ENCODE measurements around the gene EFS. TPM values are rescaled to one million over a fixed set of nuclear protein-coding genes. Genes with fewer than 3 reads are reported as not detected.

The EFS gene
- total RNA-seq, 1 experiment from 2014 or later = not detected

GRCh38 chr14:23405516-23406025, 40.6 kb upstream of the EFS start:
- Histone ChIP-seq H3K36me3 (ENCODE audit: control insufficient read depth, insufficient read depth, low read length) (no peaks in the 10 kb centered on the region), H3K9me3 (ENCODE audit: control insufficient read depth, insufficient read depth, low read depth, low read length) (no peaks in the 10 kb centered on the region), H3K4me3 (ENCODE audit: low read depth in 2 of 2, low read length in 2 of 2) (no peak overlapping the region), H3K27me3 (ENCODE audit: control insufficient read depth, insufficient read depth, low read length) (no peaks in the 10 kb centered on the region; the same call in 1 of the 2 replicates), H3K4me1 (ENCODE audit: control insufficient read depth, insufficient read depth, low read length) (no peaks in the 10 kb centered on the region), H3K27ac (ENCODE audit: low read length) (no peak overlapping the region)
- ChIA-PET POLR2A (no interaction called here), CTCF (no interaction called here)
- DNase-seq (ENCODE audit: low read depth, low spot score) (no peak), ATAC-seq (no peak)
- in situ Hi-C loops (cut with HindIII; ENCODE audit: low pct_unique_long_range_greater_than_20kb, low sequenced_read_pairs) = no loop called here
- TF ChIP-seq TCF7L2 (IDR thresholded peaks at IDR 0.05; ENCODE audit: low read depth, low read length) = no peak
- no peak for TF ChIP-seq POLR2AphosphoS5 (IDR thresholded peaks at IDR 0.05; ENCODE audit: low read depth, low read length)
- TF ChIP-seq REST (IDR thresholded peaks at IDR 0.05; ENCODE audit: insufficient read depth in 1 of 2, low read depth in 2 of 2, low read length in 1 of 2) = no peak
- no peak for TF ChIP-seq SIN3A (IDR thresholded peaks at IDR 0.05; ENCODE audit: borderline replicate concordance, insufficient read depth, low read depth, low read length)
- TF ChIP-seq, protein P1, sequence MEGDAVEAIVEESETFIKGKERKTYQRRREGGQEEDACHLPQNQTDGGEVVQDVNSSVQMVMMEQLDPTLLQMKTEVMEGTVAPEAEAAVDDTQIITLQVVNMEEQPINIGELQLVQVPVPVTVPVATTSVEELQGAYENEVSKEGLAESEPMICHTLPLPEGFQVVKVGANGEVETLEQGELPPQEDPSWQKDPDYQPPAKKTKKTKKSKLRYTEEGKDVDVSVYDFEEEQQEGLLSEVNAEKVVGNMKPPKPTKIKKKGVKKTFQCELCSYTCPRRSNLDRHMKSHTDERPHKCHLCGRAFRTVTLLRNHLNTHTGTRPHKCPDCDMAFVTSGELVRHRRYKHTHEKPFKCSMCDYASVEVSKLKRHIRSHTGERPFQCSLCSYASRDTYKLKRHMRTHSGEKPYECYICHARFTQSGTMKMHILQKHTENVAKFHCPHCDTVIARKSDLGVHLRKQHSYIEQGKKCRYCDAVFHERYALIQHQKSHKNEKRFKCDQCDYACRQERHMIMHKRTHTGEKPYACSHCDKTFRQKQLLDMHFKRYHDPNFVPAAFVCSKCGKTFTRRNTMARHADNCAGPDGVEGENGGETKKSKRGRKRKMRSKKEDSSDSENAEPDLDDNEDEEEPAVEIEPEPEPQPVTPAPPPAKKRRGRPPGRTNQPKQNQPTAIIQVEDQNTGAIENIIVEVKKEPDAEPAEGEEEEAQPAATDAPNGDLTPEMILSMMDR (IDR thresholded peaks at IDR 0.05) = no peak
- BruUV-seq (replicated peaks) = no TSS peak
- intact Hi-C loops (cut with micrococcal nuclease; ENCODE audit: unreplicated experiment) = no loop called here

DNA sequence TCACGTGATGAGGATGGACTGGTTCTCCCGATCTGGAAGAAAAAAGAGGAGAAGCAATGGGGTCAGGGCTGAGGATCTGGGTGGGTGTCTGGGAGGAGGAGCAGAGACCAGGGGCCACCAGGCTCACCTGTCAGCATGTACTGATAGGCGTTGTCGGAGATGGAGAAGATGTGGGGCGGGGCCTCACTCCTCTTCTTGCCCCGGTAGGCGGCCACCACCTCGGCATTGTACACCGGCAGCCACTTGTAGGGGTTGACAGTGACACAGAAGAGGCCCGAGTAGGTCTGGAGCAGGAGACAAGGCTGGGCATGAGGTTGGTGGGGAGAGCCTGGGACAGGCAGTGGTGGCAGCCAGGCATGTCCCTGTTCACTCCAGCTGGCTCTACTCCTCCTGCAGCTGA, 40.1 kb upstream of the EFS start:
- intact Hi-C loops (cut with micrococcal nuclease; ENCODE audit: unreplicated experiment) = no loop called here
- POLR2A ChIA-PET = no interaction called here
- no peaks in the 10 kb centered on the region for H3K36me3 ChIP-seq (ENCODE audit: control insufficient read depth, insufficient read depth, low read length)
- in situ Hi-C loops (cut with HindIII; ENCODE audit: low pct_unique_long_range_greater_than_20kb, low sequenced_read_pairs) = no loop called here
- DNase-seq (ENCODE audit: low read depth, low spot score) = no peak
- H3K4me1 ChIP-seq (ENCODE audit: control insufficient read depth, insufficient read depth, low read length) = no peaks in the 10 kb centered on the region
- CTCF ChIA-PET = no interaction called here
- H3K9me3 ChIP-seq (ENCODE audit: control insufficient read depth, insufficient read depth, low read depth, low read length) = no peaks in the 10 kb centered on the region
- BruUV-seq (replicated peaks) = no TSS peak
- H3K4me3 ChIP-seq (ENCODE audit: low read depth in 2 of 2, low read length in 2 of 2) = no peak overlapping the region
- H3K27ac ChIP-seq (ENCODE audit: low read length) = no peak overlapping the region
- no peak for TF ChIP-seq REST (IDR thresholded peaks at IDR 0.05; ENCODE audit: insufficient read depth in 1 of 2, low read depth in 2 of 2, low read length in 1 of 2)
- no peak for TF ChIP-seq TCF7L2 (IDR thresholded peaks at IDR 0.05; ENCODE audit: low read depth, low read length)
- no peak for TF ChIP-seq SIN3A (IDR thresholded peaks at IDR 0.05; ENCODE audit: borderline replicate concordance, insufficient read depth, low read depth, low read length)
- no peak for TF ChIP-seq POLR2AphosphoS5 (IDR thresholded peaks at IDR 0.05; ENCODE audit: low read depth, low read length)
- TF ChIP-seq, protein P1 (IDR thresholded peaks at IDR 0.05) = no peak
- ATAC-seq = no peak
- H3K27me3 ChIP-seq (ENCODE audit: control insufficient read depth, insufficient read depth, low read length) = no peaks in the 10 kb centered on the region; the same call in 1 of the 2 replicates

Measured in Panc1 (cell line).